K562 (cell line): ENCODE data around the gene TRIP10. TPM values are rescaled to one million over a fixed set of nuclear protein-coding genes. Genes with fewer than 3 reads are reported as not detected.

Experiments
- ATF1 ChIP-seq, 2 experiments: fragments of 450-650 bp in 1 of 2; IDR thresholded peaks; 2 replicates each; pipeline ENCODE4 v1.6.1; 2016; ENCODE audit warnings: missing compliant biosample characterization in 1 of 2, missing genetic modification characterization in 1 of 2
- COPS2 ChIP-seq: fragments of 450-650 bp; conservative IDR thresholded peaks from 2 replicates; pipeline ENCODE4 v1.6.1; 2016; ENCODE audit warnings: mild to moderate bottlenecking, moderate library complexity
- ETV6 ChIP-seq, 3 experiments: fragments of 150-350 bp in 1 of 3; sonication (generic) in 1 of 3; formaldehyde crosslinking in 1 of 3; IDR thresholded peaks; 2 replicates each; pipeline versions ENCODE4 v1.6.1 to v1.8.0; 2014 to 2022; ENCODE audit warnings: borderline replicate concordance in 2 of 3, low read depth in 2 of 3, antibody characterized with exemption in 1 of 3, low read length in 1 of 3, mild to moderate bottlenecking in 1 of 3, missing genetic modification reagents in 1 of 3
- GABPA ChIP-seq: fragments of 200-800 bp; sonication (Bioruptor generic); conservative IDR thresholded peaks from 2 replicates; pipeline ENCODE4 v1.6.1; 2016; ENCODE audit warnings: low read depth, missing genetic modification characterization, missing compliant biosample characterization
- HDAC6 ChIP-seq: IDR thresholded peaks from 2 replicates; pipeline ENCODE4 v1.6.1; 2012; ENCODE audit warnings: low read depth, mild to moderate bottlenecking, control low read depth, inconsistent platforms, low read length, moderate library complexity
- MYNN ChIP-seq, 2 experiments: sonication (generic); formaldehyde crosslinking in 1 of 2; IDR thresholded peaks; 2 replicates each; pipeline versions ENCODE4 v1.5.0 to v1.6.1; 2016 to 2020; ENCODE audit warnings: antibody characterized with exemption in 1 of 2, missing genetic modification reagents in 1 of 2
- PHF21A ChIP-seq: fragments of 450-650 bp; IDR thresholded peaks from 2 replicates; pipeline ENCODE4 v1.6.1; 2017; ENCODE audit warnings: low read depth, borderline replicate concordance
- PHTF2 ChIP-seq: fragments of 250-450 bp; sonication (Bioruptor Pico); IDR thresholded peaks from 2 replicates; pipeline ENCODE4 v1.5.0; 2021; ENCODE audit warnings: mild to moderate bottlenecking
- RBBP5 ChIP-seq: fragments of 200-600 bp; sonication (generic); IDR thresholded peaks from 2 replicates; pipeline ENCODE4 v1.6.1; 2012; ENCODE audit warnings: borderline replicate concordance, mild to moderate bottlenecking, low read length, control low read depth, inconsistent platforms; ENCODE audit not compliant: insufficient read depth, poor library complexity, severe bottlenecking
- RBM25 ChIP-seq: fragments of 200-400 bp; formaldehyde crosslinking; IDR thresholded peaks from 2 replicates; pipeline ENCODE4 v1.6.1; 2018; ENCODE audit warnings: low read length, low read depth, moderate library complexity; ENCODE audit not compliant: severe bottlenecking
- SLC30A9 ChIP-seq: fragments of 250-450 bp; sonication (Bioruptor Pico); IDR thresholded peaks from 2 replicates; pipeline ENCODE4 v1.8.0; 2022; ENCODE audit warnings: mild to moderate bottlenecking, moderate library complexity
- TEAD2 ChIP-seq: fragments of 450-650 bp; IDR thresholded peaks from 2 replicates; pipeline ENCODE4 v1.6.1; 2016; ENCODE audit warnings: missing genetic modification characterization, control low read depth, missing compliant biosample characterization
- XRCC4 ChIP-seq: IDR thresholded peaks from one replicate; pipeline ENCODE4 v1.6.1; 2011; ENCODE audit not compliant: insufficient read depth, insufficient read length; ENCODE audit errors: extremely low read depth
- ZFP36 ChIP-seq: fragments of 150-350 bp; IDR thresholded peaks from 2 replicates; pipeline ENCODE4 v1.6.1; 2018; ENCODE audit warnings: low read length, low read depth; ENCODE audit not compliant: partially characterized antibody
- ZKSCAN1 ChIP-seq: fragments of 150-350 bp; IDR thresholded peaks from 2 replicates; pipeline ENCODE4 v1.6.1; 2016; ENCODE audit warnings: low read depth, low read length
- ZNF354B ChIP-seq: fragments of 250-450 bp; sonication (Bioruptor Pico); IDR thresholded peaks from 2 replicates; pipeline ENCODE4 v1.4.0; 2020
- polyA plus RNA-seq, 8 experiments: library from polyadenylated mRNA; depleted of rRNA in 4 of 8; stranded (reverse) in 5 of 8; unstranded in 3 of 8; fragments of >200 nt; fragmentation: Nextera tagmentation in 2 of 8; fragmentation: Illumina TruSeq in 1 of 8; extraction: Ambion mirVana in 2 of 8; extraction: Trizol in 1 of 8; gene quantifications; 2 replicates each; pipeline versions ENCODE4 v1.2.1 to v1.2.3, GENCODE V29; 2011 to 2014; ENCODE audit warnings: inconsistent platforms in 1 of 8, missing spikeins in 1 of 8
- total RNA-seq, 7 experiments: library from RNA; depleted of rRNA in 6 of 7; stranded (reverse); fragments of >200 nt in 6 of 7; fragmentation: Illumina TruSeq in 2 of 7; extraction: Trizol in 2 of 7; gene quantifications; 2 replicates each; pipeline versions ENCODE4 v1.2.1 to v1.2.3, GENCODE V29; 2011 to 2021; ENCODE audit warnings: low replicate concordance in 1 of 7
- TF ChIP-seq, protein P1 (sequence below): IDR thresholded peaks from 2 replicates; pipeline ENCODE4 v1.6.1; 2012; ENCODE audit warnings: low read depth, low read length, improper control_type of control experiment, borderline replicate concordance
- TF ChIP-seq, protein P2 (sequence below): fragments of 250-450 bp; sonication (Bioruptor Pico); IDR thresholded peaks from 2 replicates; pipeline ENCODE4 v1.5.0; 2020; ENCODE audit warnings: mild to moderate bottlenecking, borderline replicate concordance
- TF ChIP-seq, protein P3 (sequence below), 2 experiments: fragments of 150-350 bp in 1 of 2; IDR thresholded peaks; 2 replicates each; pipeline ENCODE4 v1.6.1; 2012 to 2016; ENCODE audit warnings: low read depth in 2 of 2, low read length in 2 of 2, mild to moderate bottlenecking in 1 of 2, moderate library complexity in 1 of 2

TRIP10 gene
- total and polyA plus RNA-seq, 9 of the 15 experiments (the other 6 are each of a cell fraction or from before 2014, with no cell fraction given) = 1.2 to 66.8 (median 36.1) TPM

DNA sequence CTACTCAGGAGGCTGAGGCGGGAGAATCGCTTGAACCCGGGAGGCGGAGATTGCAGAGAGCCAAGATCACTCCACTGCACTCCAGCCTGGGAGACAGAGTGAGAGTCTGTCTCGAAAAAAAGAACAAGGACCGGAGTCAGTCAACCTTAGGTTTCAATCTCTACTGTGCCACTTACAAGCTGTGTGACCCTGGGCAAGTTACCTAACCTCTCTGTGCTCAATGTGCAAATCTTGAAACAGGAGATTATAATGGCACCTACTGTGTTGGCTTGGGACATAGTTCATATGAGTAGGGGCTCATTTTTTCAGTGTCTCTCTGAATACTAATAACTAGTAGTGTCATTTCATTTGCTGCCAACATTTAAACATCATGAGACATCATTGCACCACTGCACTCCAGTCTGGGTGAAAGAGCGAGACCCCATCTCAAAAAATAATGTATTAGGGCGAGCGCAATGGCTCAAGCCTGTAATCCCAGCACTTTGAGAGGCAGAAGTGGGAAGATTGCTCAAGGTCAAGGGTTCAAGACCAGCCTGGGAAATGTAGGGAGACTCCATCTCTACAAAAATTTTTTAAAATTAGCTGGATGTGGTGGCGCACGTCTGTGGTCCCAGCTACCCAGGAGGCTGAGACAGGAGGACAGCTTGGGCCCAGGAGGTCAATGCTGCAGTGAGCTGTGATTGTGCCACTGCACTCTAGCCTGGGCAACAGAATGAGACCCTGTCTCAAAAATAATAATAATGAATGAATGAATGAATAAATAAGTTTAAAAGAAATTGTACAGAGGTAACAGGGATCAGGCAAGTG is 24.5 kb upstream of the TRIP10 start (continued):
- no peak for TF ChIP-seq PHF21A
- TF ChIP-seq ETV6 (IDR thresholded peaks at IDR 0.05; ENCODE audit: borderline replicate concordance in 1 of 2, low read depth in 2 of 2, low read length in 1 of 2) = no peak
- TF ChIP-seq ETV6 (CRISPR knock-in tag; IDR thresholded peaks at IDR 0.05; ENCODE audit: borderline replicate concordance) = no peak
- TF ChIP-seq, protein P1, sequence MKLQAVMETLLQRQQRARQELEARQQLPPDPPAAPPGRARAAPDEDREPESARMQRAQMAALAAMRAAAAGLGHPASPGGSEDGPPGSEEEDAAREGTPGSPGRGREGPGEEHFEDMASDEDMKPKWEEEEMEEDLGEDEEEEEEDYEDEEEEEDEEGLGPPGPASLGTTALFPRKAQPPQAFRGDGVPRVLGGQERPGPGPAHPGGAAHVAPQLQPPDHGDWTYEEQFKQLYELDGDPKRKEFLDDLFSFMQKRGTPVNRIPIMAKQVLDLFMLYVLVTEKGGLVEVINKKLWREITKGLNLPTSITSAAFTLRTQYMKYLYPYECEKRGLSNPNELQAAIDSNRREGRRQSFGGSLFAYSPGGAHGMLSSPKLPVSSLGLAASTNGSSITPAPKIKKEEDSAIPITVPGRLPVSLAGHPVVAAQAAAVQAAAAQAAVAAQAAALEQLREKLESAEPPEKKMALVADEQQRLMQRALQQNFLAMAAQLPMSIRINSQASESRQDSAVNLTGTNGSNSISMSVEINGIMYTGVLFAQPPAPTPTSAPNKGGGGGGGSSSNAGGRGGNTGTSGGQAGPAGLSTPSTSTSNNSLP = no peak
- TF ChIP-seq RBM25 = peak; percentile 96
- TF ChIP-seq, protein P2, sequence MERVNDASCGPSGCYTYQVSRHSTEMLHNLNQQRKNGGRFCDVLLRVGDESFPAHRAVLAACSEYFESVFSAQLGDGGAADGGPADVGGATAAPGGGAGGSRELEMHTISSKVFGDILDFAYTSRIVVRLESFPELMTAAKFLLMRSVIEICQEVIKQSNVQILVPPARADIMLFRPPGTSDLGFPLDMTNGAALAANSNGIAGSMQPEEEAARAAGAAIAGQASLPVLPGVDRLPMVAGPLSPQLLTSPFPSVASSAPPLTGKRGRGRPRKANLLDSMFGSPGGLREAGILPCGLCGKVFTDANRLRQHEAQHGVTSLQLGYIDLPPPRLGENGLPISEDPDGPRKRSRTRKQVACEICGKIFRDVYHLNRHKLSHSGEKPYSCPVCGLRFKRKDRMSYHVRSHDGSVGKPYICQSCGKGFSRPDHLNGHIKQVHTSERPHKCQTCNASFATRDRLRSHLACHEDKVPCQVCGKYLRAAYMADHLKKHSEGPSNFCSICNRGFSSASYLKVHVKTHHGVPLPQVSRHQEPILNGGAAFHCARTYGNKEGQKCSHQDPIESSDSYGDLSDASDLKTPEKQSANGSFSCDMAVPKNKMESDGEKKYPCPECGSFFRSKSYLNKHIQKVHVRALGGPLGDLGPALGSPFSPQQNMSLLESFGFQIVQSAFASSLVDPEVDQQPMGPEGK (CRISPR knock-in tag) = no peak
- TF ChIP-seq COPS2 = no peak
- TF ChIP-seq XRCC4 = no peak
- no peak for TF ChIP-seq HDAC6
- TF ChIP-seq MYNN (IDR thresholded peaks at IDR 0.05) = no peak
- TF ChIP-seq MYNN (CRISPR knock-in tag; IDR thresholded peaks at IDR 0.05) = no peak
- TF ChIP-seq ZKSCAN1 = no peak
- no peak for TF ChIP-seq ZNF354B (CRISPR knock-in tag)
- no peak for TF ChIP-seq SLC30A9 (CRISPR knock-in tag)
- TF ChIP-seq PHTF2 (CRISPR knock-in tag) = no peak
- TF ChIP-seq ZFP36 = peak; percentile 88
- no peak for TF ChIP-seq ATF1 (CRISPR knock-in tag; IDR thresholded peaks at IDR 0.05)
- TF ChIP-seq ATF1 (tag; IDR thresholded peaks at IDR 0.05) = no peak
- TF ChIP-seq GABPA = no peak
- TF ChIP-seq TEAD2 = no peak
- no peak for TF ChIP-seq RBBP5
- TF ChIP-seq, protein P3, sequence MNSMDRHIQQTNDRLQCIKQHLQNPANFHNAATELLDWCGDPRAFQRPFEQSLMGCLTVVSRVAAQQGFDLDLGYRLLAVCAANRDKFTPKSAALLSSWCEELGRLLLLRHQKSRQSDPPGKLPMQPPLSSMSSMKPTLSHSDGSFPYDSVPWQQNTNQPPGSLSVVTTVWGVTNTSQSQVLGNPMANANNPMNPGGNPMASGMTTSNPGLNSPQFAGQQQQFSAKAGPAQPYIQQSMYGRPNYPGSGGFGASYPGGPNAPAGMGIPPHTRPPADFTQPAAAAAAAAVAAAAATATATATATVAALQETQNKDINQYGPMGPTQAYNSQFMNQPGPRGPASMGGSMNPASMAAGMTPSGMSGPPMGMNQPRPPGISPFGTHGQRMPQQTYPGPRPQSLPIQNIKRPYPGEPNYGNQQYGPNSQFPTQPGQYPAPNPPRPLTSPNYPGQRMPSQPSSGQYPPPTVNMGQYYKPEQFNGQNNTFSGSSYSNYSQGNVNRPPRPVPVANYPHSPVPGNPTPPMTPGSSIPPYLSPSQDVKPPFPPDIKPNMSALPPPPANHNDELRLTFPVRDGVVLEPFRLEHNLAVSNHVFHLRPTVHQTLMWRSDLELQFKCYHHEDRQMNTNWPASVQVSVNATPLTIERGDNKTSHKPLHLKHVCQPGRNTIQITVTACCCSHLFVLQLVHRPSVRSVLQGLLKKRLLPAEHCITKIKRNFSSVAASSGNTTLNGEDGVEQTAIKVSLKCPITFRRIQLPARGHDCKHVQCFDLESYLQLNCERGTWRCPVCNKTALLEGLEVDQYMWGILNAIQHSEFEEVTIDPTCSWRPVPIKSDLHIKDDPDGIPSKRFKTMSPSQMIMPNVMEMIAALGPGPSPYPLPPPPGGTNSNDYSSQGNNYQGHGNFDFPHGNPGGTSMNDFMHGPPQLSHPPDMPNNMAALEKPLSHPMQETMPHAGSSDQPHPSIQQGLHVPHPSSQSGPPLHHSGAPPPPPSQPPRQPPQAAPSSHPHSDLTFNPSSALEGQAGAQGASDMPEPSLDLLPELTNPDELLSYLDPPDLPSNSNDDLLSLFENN (IDR thresholded peaks at IDR 0.05; ENCODE audit: low read depth in 2 of 2, low read length in 2 of 2) = no peak
